Measurements from ENCODE around the gene SLC36A4.

Gene SLC36A4

DNA sequence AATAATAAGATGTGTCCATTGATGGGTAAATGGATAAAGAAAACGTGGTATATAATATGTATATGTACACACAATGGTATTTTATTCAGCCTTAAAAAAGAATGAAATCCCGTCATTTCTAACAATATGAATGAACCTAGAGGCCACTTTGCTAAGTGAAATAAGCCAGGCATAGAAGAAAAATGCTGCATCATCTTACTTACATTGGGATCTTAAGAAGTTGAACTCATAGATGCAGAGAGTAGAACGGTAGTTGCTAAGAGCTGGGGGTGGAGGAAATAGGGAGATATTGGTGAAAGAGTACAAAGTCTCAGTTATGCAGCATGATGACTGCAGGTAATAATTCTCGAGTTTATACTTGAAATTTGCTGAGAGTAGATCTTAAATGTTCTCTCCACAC is 14.3 kb upstream of the SLC36A4 start:
- DNase-seq (ENCODE audit: low spot score): no peak
- TF ChIP-seq, protein P1, sequence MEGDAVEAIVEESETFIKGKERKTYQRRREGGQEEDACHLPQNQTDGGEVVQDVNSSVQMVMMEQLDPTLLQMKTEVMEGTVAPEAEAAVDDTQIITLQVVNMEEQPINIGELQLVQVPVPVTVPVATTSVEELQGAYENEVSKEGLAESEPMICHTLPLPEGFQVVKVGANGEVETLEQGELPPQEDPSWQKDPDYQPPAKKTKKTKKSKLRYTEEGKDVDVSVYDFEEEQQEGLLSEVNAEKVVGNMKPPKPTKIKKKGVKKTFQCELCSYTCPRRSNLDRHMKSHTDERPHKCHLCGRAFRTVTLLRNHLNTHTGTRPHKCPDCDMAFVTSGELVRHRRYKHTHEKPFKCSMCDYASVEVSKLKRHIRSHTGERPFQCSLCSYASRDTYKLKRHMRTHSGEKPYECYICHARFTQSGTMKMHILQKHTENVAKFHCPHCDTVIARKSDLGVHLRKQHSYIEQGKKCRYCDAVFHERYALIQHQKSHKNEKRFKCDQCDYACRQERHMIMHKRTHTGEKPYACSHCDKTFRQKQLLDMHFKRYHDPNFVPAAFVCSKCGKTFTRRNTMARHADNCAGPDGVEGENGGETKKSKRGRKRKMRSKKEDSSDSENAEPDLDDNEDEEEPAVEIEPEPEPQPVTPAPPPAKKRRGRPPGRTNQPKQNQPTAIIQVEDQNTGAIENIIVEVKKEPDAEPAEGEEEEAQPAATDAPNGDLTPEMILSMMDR (IDR thresholded peaks at IDR 0.05; ENCODE audit: extremely low read depth, missing control alignments): no peak

DNA sequence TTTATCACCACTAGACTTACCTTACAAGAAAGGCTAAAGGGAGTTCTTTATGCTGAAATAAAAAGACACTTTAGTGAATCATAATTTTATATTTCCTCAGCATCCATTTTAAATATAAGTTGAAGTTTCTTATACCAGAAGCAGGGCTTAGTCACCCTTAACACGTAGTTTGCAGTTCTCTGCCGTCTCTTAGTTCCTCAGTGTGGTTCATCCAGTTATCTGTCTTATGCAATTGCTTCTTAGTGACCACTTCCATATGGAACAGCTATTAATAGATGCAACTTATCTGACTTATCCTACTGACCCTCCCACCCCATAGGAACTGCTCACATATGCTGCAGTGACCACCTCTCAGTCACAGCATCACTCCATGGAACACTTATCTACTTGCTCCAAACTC is 11.7 kb upstream of the SLC36A4 start:
- TF ChIP-seq, protein P1 (IDR thresholded peaks at IDR 0.05; ENCODE audit: extremely low read depth, missing control alignments): no peak
- DNase-seq (ENCODE audit: low spot score): no peak

DNA sequence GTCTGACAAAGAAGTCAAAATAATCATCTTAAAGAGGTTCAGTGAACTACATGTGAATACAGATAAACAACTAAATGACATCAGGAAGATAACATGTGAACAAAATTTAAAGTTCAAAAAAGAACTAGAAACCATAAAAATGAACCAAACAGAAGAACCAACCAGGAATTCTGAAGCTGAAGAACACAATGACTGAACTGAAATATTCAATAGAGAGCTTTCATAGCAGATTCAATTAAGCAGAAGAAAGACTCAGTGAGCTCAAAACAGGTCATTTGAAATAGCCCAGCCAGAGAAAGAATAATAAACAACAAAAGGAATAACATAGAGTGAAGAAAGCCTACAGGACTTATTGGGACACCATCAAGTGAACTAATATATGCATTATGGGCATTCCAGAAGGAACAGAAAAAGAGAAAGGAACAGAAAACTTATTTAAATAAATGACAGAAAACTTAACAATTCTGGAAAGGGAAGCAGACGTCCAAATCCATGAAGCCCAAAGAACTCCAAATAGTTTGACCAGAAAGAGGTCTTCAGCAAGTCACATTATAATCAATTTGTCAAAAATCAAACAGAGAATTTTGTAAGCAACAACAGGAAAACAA is 11.0 kb upstream of the SLC36A4 start:
- TF ChIP-seq, protein P1 (IDR thresholded peaks at IDR 0.05; ENCODE audit: extremely low read depth, missing control alignments): no peak
- DNase-seq (ENCODE audit: low spot score): no peak

DNA sequence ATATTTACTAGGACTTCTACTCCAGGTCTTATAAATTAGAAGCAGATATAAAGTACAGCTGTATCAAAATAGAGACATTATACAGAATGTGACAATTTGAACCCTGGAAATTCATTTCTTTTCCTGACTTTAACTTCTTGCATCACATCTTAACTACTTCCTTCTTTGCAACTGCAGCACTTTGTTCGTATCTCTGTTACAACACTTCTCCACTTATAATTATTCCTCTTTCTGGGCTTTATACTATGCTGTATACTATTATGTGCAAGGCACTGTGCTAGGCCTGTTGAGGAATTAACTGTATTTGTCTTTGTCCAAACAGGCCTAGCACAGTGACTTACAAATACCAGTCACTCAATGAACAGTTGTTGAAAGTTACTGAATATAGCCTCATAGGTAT is 1.8 kb upstream of the SLC36A4 start:
- TF ChIP-seq, protein P1 (IDR thresholded peaks at IDR 0.05; ENCODE audit: extremely low read depth, missing control alignments): no peak
- DNase-seq (ENCODE audit: low spot score): no peak

DNA sequence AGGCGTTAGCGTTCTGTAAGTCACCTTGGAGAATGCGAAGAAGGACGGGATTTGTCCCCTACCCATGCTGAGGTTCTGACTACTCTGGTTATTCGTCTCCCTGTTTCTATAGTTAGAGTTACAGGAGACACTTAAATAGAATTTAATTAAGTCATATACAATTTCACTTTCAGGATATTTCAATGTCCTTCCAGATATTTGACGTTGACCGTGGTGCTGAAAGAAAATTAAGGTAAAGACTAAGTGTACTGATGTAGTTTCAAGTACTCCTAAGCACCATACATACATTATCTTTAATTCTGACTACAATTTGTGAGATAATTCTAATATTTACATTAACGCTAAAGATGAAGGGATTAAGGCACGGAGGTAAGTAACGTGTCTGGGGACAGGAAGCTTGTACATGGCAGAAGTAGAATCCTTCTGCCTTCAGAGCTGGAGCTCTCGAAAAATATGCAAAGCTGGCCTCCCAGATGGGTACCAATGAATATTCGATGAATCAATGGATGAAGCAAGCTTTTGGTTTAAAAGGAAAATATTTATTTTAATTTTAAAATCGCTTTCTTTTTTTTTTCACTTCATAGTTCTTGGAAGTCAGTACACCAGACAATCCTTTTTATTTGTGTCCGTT is 539 bp upstream of the SLC36A4 start:
- TF ChIP-seq, protein P1 (IDR thresholded peaks at IDR 0.05; ENCODE audit: extremely low read depth, missing control alignments): no peak
- no peak for DNase-seq (ENCODE audit: low spot score)

DNA sequence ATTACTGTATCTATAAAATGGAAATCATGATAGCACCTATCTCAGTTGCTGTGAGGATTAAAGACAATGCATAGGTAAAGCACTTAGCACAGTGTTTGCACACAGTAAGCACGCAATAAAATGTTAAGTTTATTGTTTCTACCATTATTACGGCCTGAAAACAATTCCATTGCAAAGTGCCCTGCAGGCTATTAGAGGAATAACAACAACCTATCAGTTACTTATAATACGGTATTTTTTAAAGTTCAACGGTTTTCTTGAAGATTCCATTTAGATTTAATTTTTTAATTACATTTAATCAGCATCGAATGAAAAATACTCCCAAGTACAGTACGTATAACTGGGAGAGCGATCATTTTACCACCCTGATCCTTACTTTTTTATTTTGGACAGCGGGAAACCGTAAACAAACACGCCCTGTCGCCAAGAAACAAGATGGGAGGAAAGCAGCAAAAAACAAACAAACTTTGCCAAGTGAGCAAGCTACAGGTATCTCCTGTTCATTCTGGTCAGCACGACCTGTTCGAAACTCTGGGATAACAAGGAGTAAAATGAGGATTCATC is 893 bp downstream of the SLC36A4 start:
- TF ChIP-seq, protein P1 (IDR thresholded peaks at IDR 0.05; ENCODE audit: extremely low read depth, missing control alignments): no peak
- DNase-seq (ENCODE audit: low spot score): no peak

DNA sequence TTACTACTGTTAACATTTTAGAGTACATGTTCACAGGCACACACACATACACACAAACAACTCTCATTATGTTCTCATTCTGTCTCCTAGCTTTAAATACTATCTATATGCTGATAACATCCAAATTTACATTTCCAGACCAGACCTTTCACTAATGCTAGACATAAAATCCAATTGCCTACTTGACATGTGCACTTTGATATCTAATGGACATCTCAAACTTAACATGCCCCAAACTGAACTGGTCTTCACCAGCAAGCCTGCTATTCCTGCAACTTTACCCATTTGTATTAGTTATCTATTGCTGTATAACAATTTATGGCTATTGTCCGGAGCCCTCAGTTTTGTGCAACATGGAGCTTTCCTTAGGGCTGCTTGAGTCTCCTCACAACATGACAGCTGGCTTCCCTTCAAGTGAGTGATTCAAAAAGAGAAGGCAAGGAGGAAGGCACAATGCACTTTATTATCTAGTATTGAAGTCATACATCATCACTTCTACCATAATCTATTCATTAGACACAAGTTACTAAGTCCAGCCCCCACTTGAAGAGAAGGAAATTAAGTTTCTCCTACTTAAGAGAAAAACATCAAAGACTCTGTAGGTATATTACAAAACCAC is 3.0 kb downstream of the SLC36A4 start:
- TF ChIP-seq, protein P1 (IDR thresholded peaks at IDR 0.05; ENCODE audit: extremely low read depth, missing control alignments): no peak
- no peak for DNase-seq (ENCODE audit: low spot score)
